CD4-positive, alpha-beta T cell (primary cell): Measurements from ENCODE around the gene GALNT11. TPM values are rescaled to one million over a fixed set of nuclear protein-coding genes. Genes with fewer than 3 reads are reported as not detected.

Experiments used
- ATAC-seq: fragments of 200-7000 bp; cut with Tn5 transposase; one replicate; pipeline ENCODE4 v1.10.0; 2022; ENCODE audit warnings: mild to moderate bottlenecking; ENCODE audit not compliant: poor library complexity
- CTCF ChIA-PET: fragments of 350-600 bp; sonication (Branson Sonifier 250); formaldehyde crosslinking; loops from one replicate; lab custom pipeline; 2021; ENCODE audit warnings: antibody characterized with exemption, inconsistent platforms; lab: Charles Lee
- POLR2A ChIA-PET: fragments of 350-600 bp; sonication (Branson Sonifier 250); formaldehyde crosslinking; loops from one replicate; lab custom pipeline; 2021; ENCODE audit warnings: antibody characterized with exemption, inconsistent platforms; lab: Charles Lee
- DNase-seq, 14 experiments: peaks; one replicate each; pipeline ENCODE4 v3.0.0-alpha.2; 2013 to 2020; ENCODE audit warnings: mixed read lengths in 2 of 14
- H3K27ac ChIP-seq, 2 donors: one replicate each; pipeline versions ENCODE4 v1.5.1 to v1.7.0; 2013; ENCODE audit warnings: low read length in 2 of 2, low read depth in 1 of 2, mild to moderate bottlenecking in 1 of 2
- H3K27me3 ChIP-seq, 2 experiments: 1 replicate in 1 of 2; 2 replicates in 1 of 2; pipeline versions ENCODE4 v1.6.1 to v1.7.0; 2013; ENCODE audit warnings: low read length in 2 of 2, control low read depth in 1 of 2, mild to moderate bottlenecking in 1 of 2, moderate library complexity in 1 of 2; ENCODE audit not compliant: insufficient read depth in 2 of 2, control insufficient read depth in 1 of 2
- H3K36me3 ChIP-seq: one replicate; pipeline ENCODE4 v1.6.1; 2013; ENCODE audit warnings: low read length, control low read depth; ENCODE audit not compliant: insufficient read depth
- H3K4me1 ChIP-seq: one replicate; pipeline ENCODE4 v1.6.1; 2013; ENCODE audit warnings: low read length, control low read depth; ENCODE audit not compliant: insufficient read depth
- H3K4me3 ChIP-seq: one replicate; pipeline ENCODE4 v1.5.1; 2013; ENCODE audit warnings: mild to moderate bottlenecking, low read length, moderate library complexity
- H3K9me3 ChIP-seq, 2 experiments: 1 replicate in 1 of 2; 2 replicates in 1 of 2; pipeline versions ENCODE4 v1.6.1 to v1.7.0; 2013; ENCODE audit warnings: low read length in 2 of 2, mild to moderate bottlenecking in 2 of 2, control low read depth in 1 of 2, moderate library complexity in 1 of 2; ENCODE audit not compliant: control insufficient read depth in 1 of 2, insufficient read depth in 1 of 2
- H3K27ac Mint-ChIP-seq: one replicate; pipeline ENCODE4 v1.8.0; 2020; ENCODE audit warnings: mixed read lengths
- H3K27me3 Mint-ChIP-seq: one replicate; pipeline ENCODE4 v1.8.0; 2021; ENCODE audit warnings: mixed read lengths
- H3K36me3 Mint-ChIP-seq: one replicate; pipeline ENCODE4 v1.8.0; 2021; ENCODE audit warnings: low read depth, mixed read lengths
- H3K4me1 Mint-ChIP-seq: one replicate; pipeline ENCODE4 v1.8.0; 2021; ENCODE audit warnings: low read depth, mixed read lengths
- H3K4me3 Mint-ChIP-seq: one replicate; pipeline ENCODE4 v1.8.0; 2020; ENCODE audit warnings: mild to moderate bottlenecking, mixed read lengths
- H3K9me3 Mint-ChIP-seq: one replicate; pipeline ENCODE4 v1.8.0; 2020; ENCODE audit warnings: mixed read lengths
- intact Hi-C, 2 experiments: fragments of 100-400 bp; cut with DNase I in 1 of 2; cut with micrococcal nuclease in 1 of 2; formaldehyde crosslinking; loops; one replicate each; pipeline versions ENCODE4 v1.15.1 to v1.9.0; 2023 to 2025; cut with DNase I, micrococcal nuclease
- total RNA-seq, 174 experiments: library from RNA in 2 of 174; stranded (reverse) in 2 of 174; gene quantifications; one replicate each; pipeline ENCODE4 v1.2.3 and lab custom pipeline; 2021 to 2026
- TF ChIP-seq, protein P1 (sequence below): fragments of 200-600 bp; IDR thresholded peaks from one replicate; pipeline ENCODE4 v1.8.0; 2022; ENCODE audit warnings: antibody characterized with exemption, mild to moderate bottlenecking

The GALNT11 gene
- total RNA-seq, 2 experiments from 2014 or later: 20.7 to 22.2 TPM

DNA sequence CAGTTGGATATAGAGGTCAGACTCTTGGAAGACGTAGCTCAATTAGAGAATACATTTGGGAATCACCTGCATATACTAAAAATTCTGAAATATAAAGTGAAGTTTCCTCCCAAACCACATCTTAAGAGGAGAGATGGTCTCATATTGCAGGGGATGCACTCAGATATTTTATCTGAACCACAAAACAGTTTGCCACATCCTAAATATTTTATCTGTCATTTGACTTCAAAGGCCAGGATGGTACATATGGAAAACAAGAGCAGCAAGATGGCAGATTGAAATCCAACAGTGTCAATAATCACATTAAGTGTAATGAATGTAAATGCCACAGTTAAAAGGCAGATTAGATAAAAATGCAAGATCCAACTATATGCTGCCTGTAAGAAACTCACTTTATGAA lies 97.1 kb downstream of the GALNT11 start:
- ATAC-seq (no peak), DNase-seq (no peak)
- H3K4me1 ChIP-seq: peaks cover 4% of the 10 kb centered on the region
- peaks cover 4 to 12% of the 10 kb centered on the region in 2 experiments for H3K9me3 ChIP-seq
- CTCF ChIA-PET: no interaction called here
- Mint-ChIP-seq H3K4me3 (no peak overlapping the region), H3K27me3 (no peaks in the 10 kb centered on the region), H3K27ac (peak overlapping the region; percentile 22), H3K4me1 (peaks cover 21% of the 10 kb centered on the region), H3K36me3 (peaks cover 97% of the 10 kb centered on the region), H3K9me3 (peaks cover 11% of the 10 kb centered on the region)
- H3K4me3 ChIP-seq: no peak overlapping the region
- TF ChIP-seq, protein P1, sequence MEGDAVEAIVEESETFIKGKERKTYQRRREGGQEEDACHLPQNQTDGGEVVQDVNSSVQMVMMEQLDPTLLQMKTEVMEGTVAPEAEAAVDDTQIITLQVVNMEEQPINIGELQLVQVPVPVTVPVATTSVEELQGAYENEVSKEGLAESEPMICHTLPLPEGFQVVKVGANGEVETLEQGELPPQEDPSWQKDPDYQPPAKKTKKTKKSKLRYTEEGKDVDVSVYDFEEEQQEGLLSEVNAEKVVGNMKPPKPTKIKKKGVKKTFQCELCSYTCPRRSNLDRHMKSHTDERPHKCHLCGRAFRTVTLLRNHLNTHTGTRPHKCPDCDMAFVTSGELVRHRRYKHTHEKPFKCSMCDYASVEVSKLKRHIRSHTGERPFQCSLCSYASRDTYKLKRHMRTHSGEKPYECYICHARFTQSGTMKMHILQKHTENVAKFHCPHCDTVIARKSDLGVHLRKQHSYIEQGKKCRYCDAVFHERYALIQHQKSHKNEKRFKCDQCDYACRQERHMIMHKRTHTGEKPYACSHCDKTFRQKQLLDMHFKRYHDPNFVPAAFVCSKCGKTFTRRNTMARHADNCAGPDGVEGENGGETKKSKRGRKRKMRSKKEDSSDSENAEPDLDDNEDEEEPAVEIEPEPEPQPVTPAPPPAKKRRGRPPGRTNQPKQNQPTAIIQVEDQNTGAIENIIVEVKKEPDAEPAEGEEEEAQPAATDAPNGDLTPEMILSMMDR: no peak
- H3K27ac ChIP-seq: no peak overlapping the region
- H3K27me3 ChIP-seq: no peaks in the 10 kb centered on the region
- intact Hi-C loops: no loop called here
- H3K36me3 ChIP-seq: peaks cover 84% of the 10 kb centered on the region
- POLR2A ChIA-PET: no interaction called here

DNA sequence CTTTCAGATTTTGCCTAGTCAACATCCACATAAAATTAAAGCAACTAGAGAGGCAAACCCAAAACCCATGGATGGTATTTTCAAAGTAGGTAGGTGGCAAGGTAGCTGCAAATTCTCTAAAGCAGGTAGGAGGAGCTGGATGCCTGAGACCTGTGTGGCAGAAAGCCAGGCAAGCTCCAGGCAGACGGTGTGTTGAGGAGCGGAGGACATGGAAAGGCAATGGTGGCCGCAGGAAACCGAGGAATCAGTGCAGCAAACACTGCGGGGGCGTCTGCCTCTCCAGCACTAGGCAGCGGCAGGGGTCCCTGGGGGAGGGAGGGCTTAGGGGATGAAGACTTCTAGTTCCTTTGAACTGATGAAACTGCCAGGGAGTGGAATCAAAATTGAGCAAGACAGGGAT lies 101.3 kb downstream of the GALNT11 start:
- intact Hi-C loops: no loop called here
- Mint-ChIP-seq H3K9me3 (peaks cover 11% of the 10 kb centered on the region), H3K4me1 (peaks cover 18% of the 10 kb centered on the region), H3K4me3 (no peak overlapping the region), H3K27ac (no peak overlapping the region), H3K36me3 (peaks cover 86% of the 10 kb centered on the region), H3K27me3 (no peaks in the 10 kb centered on the region)
- ATAC-seq: no peak
- H3K4me1 ChIP-seq: peaks cover 4% of the 10 kb centered on the region
- peaks cover 58% of the 10 kb centered on the region for H3K36me3 ChIP-seq
- no peak overlapping the region for H3K4me3 ChIP-seq
- no peaks in the 10 kb centered on the region for H3K27me3 ChIP-seq
- no peak for DNase-seq
- TF ChIP-seq, protein P1: no peak
- H3K9me3 ChIP-seq: peaks cover 12 to 17% of the 10 kb centered on the region in 2 experiments
- no peak overlapping the region for H3K27ac ChIP-seq
- POLR2A ChIA-PET: no interaction called here
- CTCF ChIA-PET: interaction anchor here (1.7 kb wide), 1 partner anchor 18 kb away, joined by 3 read pairs; no protein-coding TSS in a partner anchor

DNA sequence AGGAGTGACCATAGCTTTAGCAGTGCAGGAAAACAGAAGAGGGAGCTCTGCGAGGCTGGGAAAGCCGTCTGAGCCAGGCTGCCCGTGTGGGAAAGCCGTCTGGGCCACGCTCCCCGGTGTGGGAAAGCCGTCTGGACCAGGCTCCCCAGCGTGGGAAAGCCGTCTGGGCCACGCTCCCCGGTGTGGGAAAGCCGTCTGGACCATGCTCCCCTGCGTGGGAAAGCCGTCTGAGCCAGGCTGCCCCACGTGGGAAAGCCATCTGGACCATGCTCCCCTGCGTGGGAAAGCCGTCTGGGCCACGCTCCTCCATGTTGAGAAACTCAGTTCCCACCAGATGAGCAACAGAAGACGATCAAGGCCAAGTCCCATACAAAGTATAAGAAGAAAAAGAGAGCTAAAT lies 101.8 kb downstream of the GALNT11 start:
- H3K27me3 ChIP-seq: no peaks in the 10 kb centered on the region
- H3K4me3 Mint-ChIP-seq: no peak overlapping the region
- H3K4me1 Mint-ChIP-seq: peaks cover 13% of the 10 kb centered on the region
- H3K4me1 ChIP-seq: peaks cover 2% of the 10 kb centered on the region
- H3K36me3 Mint-ChIP-seq: peaks cover 86% of the 10 kb centered on the region
- ATAC-seq: no peak
- no peaks in the 10 kb centered on the region for H3K27me3 Mint-ChIP-seq
- H3K9me3 ChIP-seq: peaks cover 12 to 17% of the 10 kb centered on the region in 2 experiments
- H3K27ac ChIP-seq: no peak overlapping the region
- peaks cover 11% of the 10 kb centered on the region for H3K9me3 Mint-ChIP-seq
- intact Hi-C loops: no loop called here
- ChIA-PET CTCF (interaction anchor here (1.7 kb wide), 1 partner anchor 17 kb away, joined by 3 read pairs; no protein-coding TSS in a partner anchor), POLR2A (no interaction called here)
- H3K27ac Mint-ChIP-seq: peak overlapping the region; percentile 12
- TF ChIP-seq, protein P1: no peak
- H3K36me3 ChIP-seq: peaks cover 53% of the 10 kb centered on the region
- DNase-seq: no peak
- H3K4me3 ChIP-seq: no peak overlapping the region
